ENCODE data around the gene C7orf57.
"Not testable (repeated sequence)": the region's sequence is repeated elsewhere in the genome, so short reads cannot be mapped to it uniquely, and the experiment has no call there.

The C7orf57 gene

GRCh38 chr7:47992446-47992845 is 42.9 kb upstream of the C7orf57 start:
- no peak for DNase-seq (ENCODE audit: low read depth, low spot score)
- TF ChIP-seq CTCF (IDR thresholded peaks at IDR 0.05; ENCODE audit: low read depth, low read length) = no peak
- in situ Hi-C loops (cut with HindIII; ENCODE audit: low sequenced_read_pairs) = no loop called here
- no peak overlapping the region for H3K4me3 ChIP-seq (ENCODE audit: low read depth, low read length)

GRCh38 chr7:47999413-47999812 is 35.9 kb upstream of the C7orf57 start:
- in situ Hi-C loops (cut with HindIII; ENCODE audit: low sequenced_read_pairs) = no loop called here
- TF ChIP-seq CTCF (IDR thresholded peaks at IDR 0.05; ENCODE audit: low read depth, low read length) = no peak
- H3K4me3 ChIP-seq (ENCODE audit: low read depth, low read length) = no peak overlapping the region
- DNase-seq (ENCODE audit: low read depth, low spot score) = no peak

- in situ Hi-C loops (cut with HindIII; ENCODE audit: low sequenced_read_pairs); H3K4me3 ChIP-seq (ENCODE audit: low read depth, low read length): not testable (repeated sequence)
- peak; percentile 24 for DNase-seq (ENCODE audit: low read depth, low spot score)
Observed at GRCh38 chr7:48000164-48000563, 35.2 kb upstream of the C7orf57 start.

- no peak overlapping the region for H3K4me3 ChIP-seq (ENCODE audit: low read depth, low read length)
- no peak for TF ChIP-seq CTCF (IDR thresholded peaks at IDR 0.05; ENCODE audit: low read depth, low read length)
- in situ Hi-C loops (cut with HindIII; ENCODE audit: low sequenced_read_pairs) = no loop called here
- DNase-seq (ENCODE audit: low read depth, low spot score) = no peak
Observed at GRCh38 chr7:48004032-48004431, 31.3 kb upstream of the C7orf57 start.

- no peak overlapping the region for H3K4me3 ChIP-seq (ENCODE audit: low read depth, low read length)
- no peak for TF ChIP-seq CTCF (IDR thresholded peaks at IDR 0.05; ENCODE audit: low read depth, low read length)
- in situ Hi-C loops (cut with HindIII; ENCODE audit: low sequenced_read_pairs) = no loop called here
- no peak for DNase-seq (ENCODE audit: low read depth, low spot score)
Observed at GRCh38 chr7:48004638-48005037, 30.7 kb upstream of the C7orf57 start.

GRCh38 chr7:48006866-48007265 is 28.5 kb upstream of the C7orf57 start:
- H3K4me3 ChIP-seq (ENCODE audit: low read depth, low read length) = no peak overlapping the region
- no peak for DNase-seq (ENCODE audit: low read depth, low spot score)
- in situ Hi-C loops (cut with HindIII; ENCODE audit: low sequenced_read_pairs) = no loop called here
- TF ChIP-seq CTCF (IDR thresholded peaks at IDR 0.05; ENCODE audit: low read depth, low read length) = no peak

- in situ Hi-C loops (cut with HindIII; ENCODE audit: low sequenced_read_pairs) = no loop called here
- no peak for DNase-seq (ENCODE audit: low read depth, low spot score)
- TF ChIP-seq CTCF (IDR thresholded peaks at IDR 0.05; ENCODE audit: low read depth, low read length) = no peak
- H3K4me3 ChIP-seq (ENCODE audit: low read depth, low read length) = no peak overlapping the region
Observed at GRCh38 chr7:48009257-48009656, 26.1 kb upstream of the C7orf57 start.

Data from astrocyte of the spinal cord (primary cell).